Measurements from ENCODE around the gene WSB1.

Gene WSB1

DNA sequence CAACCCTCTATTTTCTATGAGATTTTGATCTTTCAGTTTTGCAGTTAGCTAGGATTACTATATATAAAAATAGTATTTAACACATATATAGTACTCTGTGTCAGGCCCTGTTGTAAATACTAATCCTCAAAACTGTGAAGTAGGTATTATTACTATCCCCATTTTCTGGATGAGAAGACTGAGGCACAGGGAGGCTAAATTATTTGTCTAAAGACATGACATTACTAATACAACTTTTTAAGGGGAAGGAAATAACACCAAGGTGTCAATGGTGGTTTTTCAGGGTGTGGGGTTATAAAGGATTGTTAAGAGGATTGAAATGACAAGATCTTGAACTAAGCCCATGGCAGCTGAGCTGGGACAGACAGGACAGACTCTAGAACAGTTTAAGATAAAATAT, 4.1 kb upstream of the WSB1 start:
- H3K27ac ChIP-seq (ENCODE audit: insufficient read depth, low read length, poor library complexity, severe bottlenecking): no peak overlapping the region
- no peak overlapping the region for H3K4me3 ChIP-seq (ENCODE audit: insufficient read depth, low read depth, low read length, poor library complexity, severe bottlenecking)
- no peak for DNase-seq
- H3K27me3 ChIP-seq (replicated peaks; ENCODE audit: control insufficient read depth, insufficient read depth, low read length, poor library complexity, severe bottlenecking): no peaks in the 10 kb centered on the region
- no peaks in the 10 kb centered on the region for H3K9me3 ChIP-seq (ENCODE audit: control insufficient read depth, low read length)
- H3K36me3 ChIP-seq (ENCODE audit: control insufficient read depth, insufficient read depth, low read length): no peaks in the 10 kb centered on the region
- peaks cover 7% of the 10 kb centered on the region for H3K4me1 ChIP-seq (ENCODE audit: control insufficient read depth, insufficient read depth, low read length, poor library complexity, severe bottlenecking)

DNA sequence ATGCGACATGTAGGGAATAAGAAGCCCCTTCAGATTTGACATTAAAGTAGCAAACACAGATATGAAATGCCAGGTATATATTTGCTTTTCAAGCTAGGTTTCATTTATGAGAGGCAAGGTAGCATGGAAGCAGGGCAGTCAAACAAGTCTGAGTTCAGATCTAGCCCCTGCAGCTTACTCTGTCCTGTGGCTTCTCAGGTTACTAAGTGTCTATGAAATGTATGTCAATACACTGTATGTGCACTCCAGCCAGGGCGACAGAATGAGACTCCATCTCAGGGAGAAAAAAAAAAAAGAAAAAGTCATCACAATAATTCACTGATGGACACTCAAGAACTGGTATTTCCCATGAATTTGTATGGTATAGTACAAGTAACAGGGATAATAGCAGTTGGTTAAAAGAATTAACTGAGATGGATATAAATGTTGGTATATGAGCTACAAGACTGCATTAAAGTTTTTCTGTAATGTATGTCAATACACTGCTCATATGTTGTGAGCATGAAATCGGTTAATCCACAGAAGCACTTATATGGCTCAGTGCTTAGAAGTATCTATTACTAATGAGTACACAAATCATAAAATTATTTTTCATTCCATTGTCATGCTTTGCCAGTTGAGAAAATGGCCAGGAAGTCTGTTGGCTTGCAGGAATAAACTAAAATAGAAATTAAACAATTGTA, 2.9 kb upstream of the WSB1 start:
- no peak for DNase-seq
- Histone ChIP-seq H3K27ac (ENCODE audit: insufficient read depth, low read length, poor library complexity, severe bottlenecking) (no peak overlapping the region), H3K4me1 (ENCODE audit: control insufficient read depth, insufficient read depth, low read length, poor library complexity, severe bottlenecking) (peaks cover 7% of the 10 kb centered on the region), H3K36me3 (ENCODE audit: control insufficient read depth, insufficient read depth, low read length) (no peaks in the 10 kb centered on the region), H3K4me3 (ENCODE audit: insufficient read depth, low read depth, low read length, poor library complexity, severe bottlenecking) (no peak overlapping the region), H3K9me3 (ENCODE audit: control insufficient read depth, low read length) (no peaks in the 10 kb centered on the region), H3K27me3 (replicated peaks; ENCODE audit: control insufficient read depth, insufficient read depth, low read length, poor library complexity, severe bottlenecking) (no peaks in the 10 kb centered on the region)

DNA sequence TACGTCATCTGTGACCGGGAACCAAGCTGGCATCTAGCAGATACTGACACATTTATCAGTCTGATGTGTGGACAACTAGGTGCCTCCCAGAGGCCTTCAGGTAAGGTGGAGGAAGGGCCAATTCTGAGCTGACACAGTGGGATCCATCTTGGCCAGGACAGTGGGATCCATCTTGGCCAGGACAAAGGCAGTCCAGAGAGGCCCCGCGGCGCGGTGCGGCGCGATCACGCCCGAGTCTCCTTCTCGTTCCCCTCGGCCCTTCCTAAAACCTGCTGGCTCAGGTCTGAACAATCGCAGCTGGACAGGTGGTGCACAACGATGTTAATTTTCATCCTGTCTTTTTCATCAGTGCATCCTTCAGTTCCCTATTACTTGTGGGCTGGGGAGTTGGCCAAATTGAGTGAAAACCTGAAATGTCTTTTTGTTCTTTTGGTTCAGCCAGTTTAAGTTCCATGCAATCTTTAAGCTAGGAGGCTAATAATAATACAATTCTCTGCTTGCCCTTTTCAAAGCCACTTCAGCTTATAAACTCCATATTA, 486 bp upstream of the WSB1 start:
- peak overlapping the region; percentile 100 for H3K4me3 ChIP-seq (ENCODE audit: insufficient read depth, low read depth, low read length, poor library complexity, severe bottlenecking)
- DNase-seq: no peak

DNA sequence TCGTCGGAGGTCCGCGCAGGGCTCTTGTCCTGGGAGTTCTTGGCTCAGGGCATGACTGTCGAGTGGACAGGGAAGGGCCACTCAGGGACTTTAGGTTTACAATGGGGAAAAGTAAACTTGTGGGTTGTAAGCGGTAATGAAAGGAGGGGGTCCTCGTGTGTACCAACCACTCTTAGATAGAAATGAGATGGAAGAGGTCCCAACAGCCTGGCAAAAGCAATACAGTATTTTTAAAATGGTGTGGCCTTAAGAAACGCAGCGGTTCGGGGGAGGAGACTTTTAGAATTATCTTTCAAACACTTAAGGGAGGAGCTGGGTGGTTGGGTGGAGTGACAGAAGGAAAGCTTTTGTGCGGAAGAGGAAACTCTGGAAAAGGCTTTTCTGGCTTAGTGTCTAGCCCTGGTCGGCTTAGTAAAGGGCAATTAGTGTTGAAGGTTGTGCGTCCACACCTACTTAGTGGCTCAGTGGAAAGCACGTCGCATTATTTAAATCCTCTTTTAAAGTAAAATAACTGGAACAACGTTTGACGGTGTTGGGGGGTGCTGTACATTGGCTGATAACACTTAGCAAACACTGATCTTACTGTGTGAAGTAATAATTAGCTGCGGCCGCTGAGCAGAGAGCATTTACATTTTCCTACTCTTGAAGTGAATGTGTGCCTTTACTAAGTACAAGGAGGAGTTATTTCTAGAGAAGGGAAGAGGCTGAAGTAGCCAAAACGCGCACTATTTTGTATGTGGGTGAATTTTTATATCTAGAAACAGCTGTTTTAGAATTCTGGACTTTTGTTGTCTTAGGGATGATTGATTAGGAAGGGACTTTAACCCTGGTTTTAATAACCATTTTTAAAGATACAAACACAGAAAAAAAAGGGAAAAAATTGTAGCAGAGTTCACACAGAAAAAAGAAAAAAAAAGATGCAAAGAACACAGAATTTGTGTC, 1.0 kb downstream of the WSB1 start:
- Histone ChIP-seq H3K4me3 (ENCODE audit: insufficient read depth, low read depth, low read length, poor library complexity, severe bottlenecking) (peak overlapping the region; percentile 100), H3K27me3 (replicated peaks; ENCODE audit: control insufficient read depth, insufficient read depth, low read length, poor library complexity, severe bottlenecking) (no peaks in the 10 kb centered on the region), H3K9me3 (ENCODE audit: control insufficient read depth, low read length) (no peaks in the 10 kb centered on the region), H3K4me1 (ENCODE audit: control insufficient read depth, insufficient read depth, low read length, poor library complexity, severe bottlenecking) (peaks cover 27% of the 10 kb centered on the region), H3K27ac (ENCODE audit: insufficient read depth, low read length, poor library complexity, severe bottlenecking) (peak overlapping the region; percentile 98), H3K36me3 (ENCODE audit: control insufficient read depth, insufficient read depth, low read length) (no peaks in the 10 kb centered on the region)
- DNase-seq: peak; percentile 17 to 38 (median 34)

More for the DNA sequence above, 486 bp upstream of the WSB1 start:
- Histone ChIP-seq H3K27ac (ENCODE audit: insufficient read depth, low read length, poor library complexity, severe bottlenecking) (peak overlapping the region; percentile 98), H3K27me3 (replicated peaks; ENCODE audit: control insufficient read depth, insufficient read depth, low read length, poor library complexity, severe bottlenecking) (no peaks in the 10 kb centered on the region), H3K4me1 (ENCODE audit: control insufficient read depth, insufficient read depth, low read length, poor library complexity, severe bottlenecking) (peaks cover 20% of the 10 kb centered on the region), H3K36me3 (ENCODE audit: control insufficient read depth, insufficient read depth, low read length) (no peaks in the 10 kb centered on the region), H3K9me3 (ENCODE audit: control insufficient read depth, low read length) (no peaks in the 10 kb centered on the region)

DNA sequence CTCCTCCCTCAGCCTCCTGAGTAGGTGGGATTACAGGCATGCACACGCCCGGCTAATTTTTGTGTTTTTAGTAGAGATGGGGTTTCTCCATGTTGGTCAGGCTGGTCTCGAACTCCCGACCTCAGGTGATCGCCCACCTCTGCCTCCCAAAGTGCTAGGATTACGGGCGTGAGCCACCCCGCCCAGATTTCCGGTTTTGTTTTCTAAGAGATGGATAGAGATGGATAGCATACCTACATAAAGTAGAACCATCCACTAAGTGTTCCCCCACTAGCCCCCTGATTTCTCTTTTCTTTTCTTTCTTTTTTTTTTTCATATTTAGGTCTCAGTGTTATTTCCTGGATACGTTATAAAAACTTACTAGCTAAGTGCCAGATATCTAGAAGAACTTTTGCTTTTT, 2.0 kb downstream of the WSB1 start:
- DNase-seq: no peak
- Histone ChIP-seq H3K36me3 (ENCODE audit: control insufficient read depth, insufficient read depth, low read length) (no peaks in the 10 kb centered on the region), H3K9me3 (ENCODE audit: control insufficient read depth, low read length) (no peaks in the 10 kb centered on the region), H3K4me3 (ENCODE audit: insufficient read depth, low read depth, low read length, poor library complexity, severe bottlenecking) (peak overlapping the region; percentile 100), H3K27me3 (replicated peaks; ENCODE audit: control insufficient read depth, insufficient read depth, low read length, poor library complexity, severe bottlenecking) (no peaks in the 10 kb centered on the region), H3K4me1 (ENCODE audit: control insufficient read depth, insufficient read depth, low read length, poor library complexity, severe bottlenecking) (peaks cover 27% of the 10 kb centered on the region), H3K27ac (ENCODE audit: insufficient read depth, low read length, poor library complexity, severe bottlenecking) (no peak overlapping the region)

DNA sequence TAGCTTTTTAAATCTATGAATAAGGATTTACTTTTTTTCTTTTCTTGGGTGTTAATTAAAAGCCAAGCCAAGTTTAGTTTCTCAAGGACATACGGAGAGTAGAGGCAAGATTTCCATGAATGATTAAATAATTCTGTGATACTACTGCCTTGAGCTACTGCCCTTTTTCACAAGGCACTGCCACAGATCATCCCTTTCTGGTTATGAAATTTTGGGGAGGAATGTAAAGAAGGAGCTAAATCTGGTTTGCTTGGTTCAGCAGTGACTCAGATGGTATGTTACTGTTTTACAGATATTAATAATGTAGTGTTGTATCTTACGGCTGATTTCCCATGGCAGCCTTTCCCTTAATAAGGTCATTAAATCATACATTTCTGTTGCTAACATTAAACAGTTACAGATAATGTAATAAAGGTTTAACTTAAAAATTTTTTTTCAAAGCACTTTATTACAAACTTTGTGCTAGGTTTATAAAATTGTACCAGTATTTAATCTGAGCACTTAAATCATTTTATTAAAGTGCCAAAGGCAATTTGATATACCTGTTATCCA, 2.6 kb downstream of the WSB1 start:
- no peaks in the 10 kb centered on the region for H3K9me3 ChIP-seq (ENCODE audit: control insufficient read depth, low read length)
- H3K36me3 ChIP-seq (ENCODE audit: control insufficient read depth, insufficient read depth, low read length): no peaks in the 10 kb centered on the region
- peaks cover 27% of the 10 kb centered on the region for H3K4me1 ChIP-seq (ENCODE audit: control insufficient read depth, insufficient read depth, low read length, poor library complexity, severe bottlenecking)
- no peak for DNase-seq
- H3K4me3 ChIP-seq (ENCODE audit: insufficient read depth, low read depth, low read length, poor library complexity, severe bottlenecking): no peak overlapping the region
- H3K27ac ChIP-seq (ENCODE audit: insufficient read depth, low read length, poor library complexity, severe bottlenecking): no peak overlapping the region
- no peaks in the 10 kb centered on the region for H3K27me3 ChIP-seq (replicated peaks; ENCODE audit: control insufficient read depth, insufficient read depth, low read length, poor library complexity, severe bottlenecking)

DNA sequence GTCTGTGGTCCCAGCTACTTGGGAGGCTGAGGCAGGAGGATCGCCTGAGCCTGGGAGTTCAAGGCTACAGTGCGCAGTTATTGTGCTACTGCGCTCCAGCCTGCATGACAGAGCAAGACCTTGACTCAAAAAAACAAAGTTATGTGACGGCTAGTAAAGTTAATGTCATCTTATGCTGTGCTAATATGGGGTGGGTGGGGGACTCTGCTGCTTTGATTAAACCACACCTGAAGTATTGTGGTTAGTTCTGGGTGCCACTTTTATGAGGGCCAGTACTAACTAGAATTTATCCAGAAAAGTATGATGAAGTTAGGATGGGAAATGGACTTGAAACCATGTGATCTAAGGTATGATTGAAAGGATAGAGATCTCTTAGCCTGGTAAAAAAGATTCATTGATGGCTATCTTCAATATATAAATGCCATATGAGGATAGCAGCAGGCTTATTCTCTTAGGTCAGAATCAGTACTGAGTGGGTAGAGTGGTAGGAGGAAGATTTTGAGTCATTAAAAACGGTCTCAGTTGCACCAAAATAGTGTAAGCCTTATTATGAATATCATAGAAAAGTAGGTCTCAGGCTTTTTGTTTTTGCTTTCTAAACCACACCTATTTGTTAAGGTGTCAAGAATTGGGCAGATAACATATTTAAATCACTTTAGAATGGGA, 5.6 kb downstream of the WSB1 start:
- DNase-seq: no peak
- Histone ChIP-seq H3K36me3 (ENCODE audit: control insufficient read depth, insufficient read depth, low read length) (peaks cover 1% of the 10 kb centered on the region), H3K27me3 (replicated peaks; ENCODE audit: control insufficient read depth, insufficient read depth, low read length, poor library complexity, severe bottlenecking) (no peaks in the 10 kb centered on the region), H3K4me1 (ENCODE audit: control insufficient read depth, insufficient read depth, low read length, poor library complexity, severe bottlenecking) (peaks cover 20% of the 10 kb centered on the region), H3K9me3 (ENCODE audit: control insufficient read depth, low read length) (no peaks in the 10 kb centered on the region), H3K4me3 (ENCODE audit: insufficient read depth, low read depth, low read length, poor library complexity, severe bottlenecking) (no peak overlapping the region), H3K27ac (ENCODE audit: insufficient read depth, low read length, poor library complexity, severe bottlenecking) (no peak overlapping the region)

DNA sequence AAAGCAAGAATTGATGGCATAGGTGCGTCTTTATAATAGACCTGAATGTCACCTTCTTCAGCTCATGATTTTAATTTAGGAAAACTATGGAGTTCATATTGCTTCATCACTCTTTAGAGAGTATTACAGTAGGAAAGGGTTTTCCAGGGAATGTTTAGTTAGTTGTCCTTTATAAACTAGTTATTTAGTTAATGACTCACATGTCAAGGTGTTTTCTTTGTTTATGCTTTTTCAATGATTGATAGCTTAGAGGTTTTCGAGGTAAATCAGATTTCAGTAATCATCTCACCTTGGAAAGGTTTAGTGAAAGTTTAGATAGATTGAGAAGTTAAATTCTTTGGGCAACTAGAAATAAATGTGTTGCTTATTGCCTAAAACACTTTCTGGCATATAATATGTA, 9.8 kb downstream of the WSB1 start:
- no peak for DNase-seq
- H3K27me3 ChIP-seq (replicated peaks; ENCODE audit: control insufficient read depth, insufficient read depth, low read length, poor library complexity, severe bottlenecking): no peaks in the 10 kb centered on the region
- H3K4me3 ChIP-seq (ENCODE audit: insufficient read depth, low read depth, low read length, poor library complexity, severe bottlenecking): no peak overlapping the region
- H3K9me3 ChIP-seq (ENCODE audit: control insufficient read depth, low read length): no peaks in the 10 kb centered on the region
- peaks cover 37% of the 10 kb centered on the region for H3K36me3 ChIP-seq (ENCODE audit: control insufficient read depth, insufficient read depth, low read length)
- peaks cover 8% of the 10 kb centered on the region for H3K4me1 ChIP-seq (ENCODE audit: control insufficient read depth, insufficient read depth, low read length, poor library complexity, severe bottlenecking)
- H3K27ac ChIP-seq (ENCODE audit: insufficient read depth, low read length, poor library complexity, severe bottlenecking): no peak overlapping the region

DNA sequence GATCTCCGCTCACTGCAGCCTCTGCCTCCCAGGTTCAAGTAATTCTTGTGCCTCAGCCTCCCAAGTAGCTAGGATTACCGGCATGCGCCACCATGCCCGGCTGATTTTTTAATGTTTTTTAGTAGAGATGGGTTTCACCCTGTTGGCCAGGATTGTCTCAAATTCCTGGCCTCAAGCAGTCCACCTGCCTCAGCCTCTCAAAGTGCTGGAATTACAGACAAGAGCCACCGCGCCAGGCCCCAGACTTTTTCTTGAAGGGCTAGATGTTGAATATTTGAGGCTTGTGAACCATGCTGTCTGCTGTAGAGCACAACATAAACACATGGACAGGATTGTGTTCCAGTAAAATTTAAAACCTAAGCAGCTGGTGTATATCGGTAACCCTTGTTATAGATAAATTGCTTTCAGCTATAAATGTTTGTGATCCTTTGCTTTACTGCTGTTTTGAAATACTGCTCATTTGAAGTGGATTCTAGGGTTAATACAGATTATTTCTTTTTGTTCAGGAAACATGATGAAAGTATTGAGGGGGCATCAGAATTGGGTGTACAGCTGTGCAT, 12.4 kb downstream of the WSB1 start:
- no peaks in the 10 kb centered on the region for H3K9me3 ChIP-seq (ENCODE audit: control insufficient read depth, low read length)
- H3K36me3 ChIP-seq (ENCODE audit: control insufficient read depth, insufficient read depth, low read length): peaks cover 63% of the 10 kb centered on the region
- no peak overlapping the region for H3K4me3 ChIP-seq (ENCODE audit: insufficient read depth, low read depth, low read length, poor library complexity, severe bottlenecking)
- H3K4me1 ChIP-seq (ENCODE audit: control insufficient read depth, insufficient read depth, low read length, poor library complexity, severe bottlenecking): no peaks in the 10 kb centered on the region
- no peaks in the 10 kb centered on the region for H3K27me3 ChIP-seq (replicated peaks; ENCODE audit: control insufficient read depth, insufficient read depth, low read length, poor library complexity, severe bottlenecking)
- no peak overlapping the region for H3K27ac ChIP-seq (ENCODE audit: insufficient read depth, low read length, poor library complexity, severe bottlenecking)
- no peak for DNase-seq

Data from effector memory CD4-positive, alpha-beta T cell (primary cell).